Raji (cell line): ENCODE measurements around the gene OR13J1.

Source experiments
- POLR2A ChIP-seq: IDR thresholded peaks from 2 replicates; pipeline ENCODE4 v1.6.1; 2011; ENCODE audit warnings: low read depth, low read length, control low read depth; ENCODE audit not compliant: insufficient read depth

OR13J1 gene

DNA sequence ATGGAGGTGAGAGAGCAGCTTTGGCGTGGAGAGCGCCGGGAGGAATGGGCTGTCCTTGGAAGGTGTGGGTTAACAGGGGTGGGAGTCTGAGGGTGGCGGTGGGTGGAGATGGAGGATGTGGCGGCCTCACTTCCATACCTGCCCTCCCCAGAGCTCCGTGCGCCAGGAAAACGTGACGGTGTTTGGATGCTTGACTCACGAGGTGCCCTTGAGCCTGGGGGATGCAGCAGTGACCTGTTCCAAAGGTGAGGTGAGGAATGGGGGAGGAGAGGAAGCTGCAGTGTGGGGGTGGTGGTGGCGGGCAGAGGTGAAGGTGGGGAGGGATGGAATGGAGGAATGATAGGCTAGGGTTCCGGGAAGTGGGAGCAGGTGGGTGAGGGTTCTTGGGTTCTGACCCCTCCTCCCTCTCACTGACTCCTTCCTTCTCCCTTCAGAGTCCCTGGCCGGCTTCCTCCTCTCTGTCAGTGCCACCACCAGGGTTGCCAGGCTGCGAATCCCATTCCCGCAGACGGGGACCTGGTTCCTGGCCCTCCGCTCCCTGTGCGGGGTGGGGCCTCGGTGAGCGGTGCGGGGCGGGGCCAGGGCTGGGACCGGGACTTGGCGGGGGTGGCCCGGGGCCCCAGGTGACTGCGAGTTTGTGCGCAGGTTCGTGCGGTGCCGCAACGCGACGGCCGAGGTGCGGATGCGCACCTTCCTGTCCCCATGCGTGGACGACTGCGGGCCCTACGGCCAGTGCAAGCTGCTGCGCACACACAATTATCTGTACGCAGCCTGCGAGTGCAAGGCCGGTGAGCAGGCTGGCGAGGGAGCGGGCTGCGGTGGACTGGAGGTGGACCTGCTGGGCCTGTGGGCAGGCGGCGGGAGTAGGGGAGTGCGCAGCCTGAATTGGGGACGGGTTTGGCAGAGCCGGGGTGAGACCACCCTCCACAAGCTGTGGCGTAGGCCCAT, 24.1 kb downstream of the OR13J1 start:
- TF ChIP-seq POLR2A, result no peak

DNA sequence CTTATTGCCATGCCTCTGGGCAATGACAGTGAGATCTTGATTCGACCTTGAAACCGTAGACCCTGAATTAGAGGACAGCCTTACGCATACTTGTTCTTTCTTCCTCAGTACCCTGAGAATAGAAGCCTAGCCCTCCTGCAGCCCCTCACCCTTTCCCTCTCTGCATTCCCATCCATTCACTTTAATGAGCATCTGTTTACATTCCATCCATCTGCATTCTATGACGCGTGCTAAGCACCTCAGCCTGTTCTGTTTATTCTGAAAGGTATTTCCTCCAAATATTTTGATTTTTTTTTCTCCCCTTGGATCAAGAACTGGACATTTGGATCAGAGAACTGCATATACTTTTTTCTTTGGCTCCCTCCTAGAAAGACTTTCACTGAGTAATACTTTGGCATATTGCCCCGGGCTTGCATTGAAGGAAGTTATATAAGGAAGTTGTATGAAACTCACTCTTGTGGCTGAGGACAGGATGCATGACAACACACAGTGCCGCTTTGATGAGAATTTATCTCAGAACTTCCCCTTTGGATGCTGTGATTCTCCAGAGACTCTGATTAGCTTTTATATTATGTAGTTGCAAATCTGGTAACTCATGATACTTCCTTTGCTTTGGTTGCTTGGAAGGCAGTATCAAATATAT, 25.5 kb downstream of the OR13J1 start:
- TF ChIP-seq POLR2A, result no peak

DNA sequence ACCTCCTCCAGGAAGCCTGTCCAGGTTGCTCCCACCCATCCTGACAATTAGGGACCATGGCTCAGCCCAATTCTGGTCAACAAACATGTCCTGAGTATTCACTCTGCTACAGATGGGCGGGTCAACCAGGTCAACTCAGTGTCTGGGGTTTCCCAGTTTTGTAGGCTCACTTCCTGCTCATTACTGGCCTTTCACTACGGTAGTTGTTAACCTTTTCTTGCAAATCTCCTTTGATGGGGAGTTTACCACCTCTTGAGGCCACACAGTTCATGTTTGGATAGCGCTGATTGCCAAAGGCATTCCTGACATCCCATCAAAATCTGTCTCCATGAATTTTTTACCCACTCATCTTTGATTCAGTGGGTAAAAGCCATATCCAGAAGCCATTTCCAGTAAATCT, 27.4 kb downstream of the OR13J1 start:
- no peak for TF ChIP-seq POLR2A

DNA sequence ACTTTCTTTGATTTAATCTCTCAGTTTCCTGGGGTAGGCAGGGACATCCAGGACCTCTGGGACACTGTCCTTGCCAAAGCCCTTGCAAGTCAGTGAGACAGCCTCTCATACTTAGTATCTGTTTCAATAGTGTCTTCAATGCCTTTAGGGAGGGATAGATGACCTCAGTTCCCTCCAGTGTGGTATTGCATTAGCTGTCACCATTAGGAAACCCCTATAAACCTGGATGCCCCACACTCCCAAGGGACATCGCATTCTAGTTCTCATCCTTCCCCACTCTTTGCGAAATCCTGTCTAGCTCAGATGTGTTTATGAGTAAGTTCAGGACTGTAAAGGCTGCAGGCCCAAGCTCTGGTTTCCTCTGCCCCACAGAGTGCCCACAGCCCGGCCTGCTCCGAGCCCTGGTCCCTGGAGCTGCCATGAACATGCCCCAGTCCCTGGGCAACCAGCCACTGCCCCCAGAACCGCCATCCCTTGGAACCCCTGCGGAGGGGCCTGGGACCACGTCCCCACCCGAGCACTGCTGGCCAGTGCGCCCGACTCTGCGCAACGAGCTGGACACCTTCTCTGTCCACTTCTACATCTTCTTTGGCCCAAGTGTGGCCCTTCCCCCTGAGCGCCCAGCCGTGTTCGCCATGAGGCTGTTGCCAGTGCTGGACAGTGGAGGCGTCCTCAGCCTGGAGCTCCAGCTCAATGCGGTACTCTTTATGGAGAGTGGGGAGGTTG, 28.0 kb downstream of the OR13J1 start:
- TF ChIP-seq POLR2A, result no peak

DNA sequence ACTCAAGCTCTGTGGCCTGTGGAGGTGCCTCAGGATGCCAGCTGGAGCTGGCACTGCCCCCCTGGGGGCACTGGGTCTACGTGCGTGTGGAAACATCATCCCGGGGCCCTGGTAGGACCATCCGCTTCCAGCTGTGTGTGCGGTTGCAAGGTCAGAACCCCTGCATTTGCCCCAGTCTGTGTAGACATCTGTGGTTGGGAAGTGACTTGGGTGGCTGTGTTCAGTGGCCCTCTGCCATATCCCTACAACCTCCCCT, 28.6 kb downstream of the OR13J1 start:
- TF ChIP-seq POLR2A, result no peak

- no peak for TF ChIP-seq POLR2A
Measured at GRCh38 chr9:35840881-35841644, 29.1 kb downstream of the OR13J1 start.

DNA sequence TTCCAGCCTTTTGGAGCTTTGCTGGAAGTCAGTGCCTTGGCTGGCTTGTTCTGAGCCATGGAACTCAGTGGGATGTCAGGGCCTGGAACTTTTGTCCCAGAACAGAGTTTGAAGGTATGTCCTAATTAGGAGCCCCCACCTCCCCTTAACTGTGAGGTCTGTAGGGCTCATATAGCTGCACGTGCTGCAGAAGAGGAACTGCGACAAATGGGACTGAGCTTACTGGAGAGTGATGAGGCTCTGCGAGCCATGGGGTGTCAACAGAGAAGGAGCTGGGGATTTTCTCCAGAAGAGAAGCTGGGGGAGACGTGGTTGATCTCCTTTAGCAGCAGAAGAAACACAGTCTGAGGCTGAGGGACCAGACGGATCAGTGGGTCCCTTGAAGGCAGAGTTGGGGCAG, 30.3 kb downstream of the OR13J1 start:
- no peak for TF ChIP-seq POLR2A

GRCh38 chr9:35836595-35836994, 33.6 kb downstream of the OR13J1 start:
- no peak for TF ChIP-seq POLR2A

DNA sequence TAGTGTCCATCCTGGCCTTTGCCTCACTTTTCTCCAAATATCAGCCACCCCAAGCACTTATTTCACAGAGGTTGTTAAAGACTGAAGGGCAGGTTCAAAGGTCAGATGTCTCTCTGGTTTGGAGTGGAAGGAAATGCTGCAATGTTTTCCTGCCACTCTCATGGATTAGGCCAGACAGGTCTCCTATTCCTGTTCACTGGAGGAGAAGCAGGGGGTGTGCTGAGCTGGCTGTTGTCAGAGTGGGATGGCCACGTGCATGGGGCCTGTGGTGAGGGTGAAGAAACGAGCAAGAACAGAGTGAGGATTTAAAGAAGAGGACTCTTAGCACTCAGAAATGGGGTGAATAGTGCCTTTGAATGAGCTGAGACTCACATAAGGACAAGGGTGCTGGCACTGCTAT, 34.4 kb downstream of the OR13J1 start:
- no peak for TF ChIP-seq POLR2A

GRCh38 chr9:35835216-35835632, 35.0 kb downstream of the OR13J1 start:
- no peak for TF ChIP-seq POLR2A

GRCh38 chr9:35834260-35835215, 35.7 kb downstream of the OR13J1 start:
- TF ChIP-seq POLR2A, result no peak

- no peak for TF ChIP-seq POLR2A
Measured at GRCh38 chr9:35832814-35833213, 37.4 kb downstream of the OR13J1 start.

DNA sequence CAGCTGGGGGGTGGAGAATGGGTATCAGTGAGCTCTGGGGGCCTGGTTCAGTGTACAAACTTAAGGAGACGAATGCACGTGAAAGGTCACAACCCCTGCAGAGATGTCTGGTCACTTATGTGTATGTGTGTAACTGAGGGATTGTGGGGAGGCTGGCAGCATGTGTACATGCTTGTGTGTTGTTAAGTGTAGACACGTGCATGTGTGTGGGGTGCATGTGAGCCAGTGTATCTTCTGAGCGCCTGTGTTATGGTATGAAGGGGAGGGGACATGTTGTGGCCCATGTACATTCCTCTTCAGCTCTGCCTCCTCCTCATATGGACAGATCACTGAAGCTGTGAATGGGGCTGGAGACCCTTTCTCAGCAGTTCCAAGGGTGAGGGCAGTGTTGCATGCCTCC, 39.2 kb downstream of the OR13J1 start:
- no peak for TF ChIP-seq POLR2A

DNA sequence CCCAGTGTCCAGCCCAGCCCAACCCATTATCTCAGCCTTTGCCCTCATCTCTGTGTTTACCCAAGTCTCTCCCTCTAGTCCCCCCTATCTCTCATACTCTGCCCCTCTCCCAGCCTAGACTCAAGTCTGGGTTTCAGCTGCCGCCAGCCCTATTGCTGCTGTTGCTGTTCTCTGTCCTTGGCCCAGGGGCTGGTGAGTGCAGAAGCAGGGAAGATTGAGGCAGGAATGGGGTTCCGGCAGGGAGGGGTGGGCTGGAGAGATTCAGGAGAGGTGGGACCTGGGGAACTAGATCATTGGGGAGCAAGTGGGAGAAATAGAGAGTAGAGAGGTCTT, 40.5 kb downstream of the OR13J1 start:
- no peak for TF ChIP-seq POLR2A
